ENCODE measurements around the gene NPIPA1.
A peak's percentile ranks its signal among the peaks of the same experiment; 100 is the strongest.
"Not testable (repeated sequence)": the region's sequence is repeated elsewhere in the genome, so short reads cannot be mapped to it uniquely, and the experiment has no call there.

The NPIPA1 gene

GRCh38 chr16:14975418-14976194 lies 38.4 kb downstream of the NPIPA1 start (continued):
- TF ChIP-seq KLF1 (tag by site-specific recombination; IDR thresholded peaks at IDR 0.05) (peak; percentile 69), KLF9 (tag by site-specific recombination; IDR thresholded peaks at IDR 0.05; ENCODE audit: low read depth) (peak; percentile 49; the same call in 1 of the 2 replicates), ZBTB17 (tag by site-specific recombination; IDR thresholded peaks at IDR 0.05) (peak; percentile 98)

- peaks cover 19% of the 10 kb centered on the region for H3K4me1 ChIP-seq (ENCODE audit: control insufficient read depth, insufficient read depth, low read length)
- POLR2A ChIA-PET; H3K27ac ChIP-seq (ENCODE audit: extremely low read depth, low read depth, low read length); CTCF ChIA-PET; H3K9me3 ChIP-seq (ENCODE audit: control insufficient read depth, insufficient read depth, low read depth, low read length); H3K36me3 ChIP-seq (ENCODE audit: control insufficient read depth in 2 of 2, insufficient read depth in 1 of 2, low read length in 2 of 2); H3K4me3 ChIP-seq (ENCODE audit: low read depth, low read length): not testable (repeated sequence)
- TF ChIP-seq IKZF3 (tag by site-specific recombination; IDR thresholded peaks at IDR 0.05), result peak; percentile 35; the same call in 1 of the 2 replicates
- TF ChIP-seq OSR2 (tag by site-specific recombination; IDR thresholded peaks at IDR 0.05), result peak; percentile 37; the same call in 1 of the 2 replicates
- 0 out of 2 replicates have a peak, but pooled peaks have one; percentile 17 for TF ChIP-seq ZNF629 (tag by site-specific recombination; IDR thresholded peaks at IDR 0.05)
- peak; percentile 88 for TF ChIP-seq GLIS1 (tag by site-specific recombination; IDR thresholded peaks at IDR 0.05)
- 0 out of 2 replicates have a peak, but pooled peaks have one; percentile 17 for TF ChIP-seq ZNF580 (tag by site-specific recombination; IDR thresholded peaks at IDR 0.05)
- TF ChIP-seq ZXDB (tag by site-specific recombination; IDR thresholded peaks at IDR 0.05), result peak; percentile 39
- TF ChIP-seq REPIN1 (tag by site-specific recombination; IDR thresholded peaks at IDR 0.05; ENCODE audit: low read depth), result 0 out of 2 replicates have a peak, but pooled peaks have one; percentile 31
- 0 out of 2 replicates have a peak, but pooled peaks have one; percentile 27 for TF ChIP-seq MYNN (tag by site-specific recombination; IDR thresholded peaks at IDR 0.05; ENCODE audit: borderline replicate concordance)
- TF ChIP-seq ZBTB17 (tag by site-specific recombination; IDR thresholded peaks at IDR 0.05), result peak; percentile 5
- peak; percentile 35; the same call in 1 of the 2 replicates for TF ChIP-seq KLF7 (tag by site-specific recombination; IDR thresholded peaks at IDR 0.05; ENCODE audit: borderline replicate concordance)
- TF ChIP-seq ZNF362 (tag by site-specific recombination; IDR thresholded peaks at IDR 0.05), result peak; percentile 80
- TF ChIP-seq ZNF121 (tag by site-specific recombination; IDR thresholded peaks at IDR 0.05), result peak; percentile 76
- 0 out of 2 replicates have a peak, but pooled peaks have one; percentile 44 for TF ChIP-seq ZNF600 (tag by site-specific recombination; IDR thresholded peaks at IDR 0.05)
Measured at GRCh38 chr16:14976971-14977736, 39.9 kb downstream of the NPIPA1 start.

DNA sequence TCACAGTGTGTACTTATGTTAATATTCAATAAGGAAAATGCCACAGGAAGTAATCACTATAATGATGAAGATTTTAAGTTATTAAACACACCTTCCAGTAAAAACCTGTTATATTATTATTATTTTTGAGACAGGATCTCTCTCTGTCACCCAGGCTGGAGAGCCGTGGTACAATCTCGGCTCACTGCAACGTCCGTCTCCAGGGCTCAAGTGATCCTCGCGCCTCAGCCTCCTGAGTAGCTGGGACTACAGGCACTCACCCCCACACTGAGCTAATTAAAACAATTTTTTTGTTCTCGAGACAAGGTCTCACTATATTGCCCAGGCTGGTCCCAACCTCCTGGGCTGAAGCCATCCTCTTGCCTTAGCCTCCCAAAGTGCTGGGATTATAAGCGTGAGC lies 41.0 kb downstream of the NPIPA1 start:
- CTCF ChIA-PET, POLR2A ChIA-PET: not testable (repeated sequence)

GRCh38 chr16:14978908-14979307 lies 41.7 kb downstream of the NPIPA1 start:
- H3K9me3 ChIP-seq (ENCODE audit: control insufficient read depth, insufficient read depth, low read depth, low read length); H3K36me3 ChIP-seq (ENCODE audit: control insufficient read depth in 2 of 2, insufficient read depth in 1 of 2, low read length in 2 of 2); H3K4me3 ChIP-seq (ENCODE audit: low read depth, low read length); H3K27ac ChIP-seq (ENCODE audit: extremely low read depth, low read depth, low read length); CTCF ChIA-PET; POLR2A ChIA-PET: not testable (repeated sequence)
- TF ChIP-seq ZNF600 (tag by site-specific recombination; IDR thresholded peaks at IDR 0.05) (peak; percentile 11; the same call in 1 of the 2 replicates), ZNF549 (tag by site-specific recombination; IDR thresholded peaks at IDR 0.05) (peak; percentile 30; the same call in 1 of the 2 replicates)
- peaks cover 19% of the 10 kb centered on the region for H3K4me1 ChIP-seq (ENCODE audit: control insufficient read depth, insufficient read depth, low read length)

More for the DNA sequence above, 41.0 kb downstream of the NPIPA1 start:
- not testable (repeated sequence) for H3K36me3 ChIP-seq (ENCODE audit: control insufficient read depth in 2 of 2, insufficient read depth in 1 of 2, low read length in 2 of 2); H3K4me3 ChIP-seq (ENCODE audit: low read depth, low read length); H3K9me3 ChIP-seq (ENCODE audit: control insufficient read depth, insufficient read depth, low read depth, low read length)
- Histone ChIP-seq H3K27ac (ENCODE audit: extremely low read depth, low read depth, low read length) (0 out of 2 replicates have a peak overlapping the region, but pooled peaks have one; percentile 31), H3K4me1 (ENCODE audit: control insufficient read depth, insufficient read depth, low read length) (peaks cover 19% of the 10 kb centered on the region)
